Smooth muscle cell (in vitro differentiated cells): ENCODE data around the gene ZNF503. TPM values are rescaled to one million over a fixed set of nuclear protein-coding genes. Genes with fewer than 3 reads are reported as not detected.

Source experiments
- DNase-seq: peaks from one replicate; lab custom pipeline; 2025; ENCODE audit not compliant: unreplicated experiment; lab: John Stamatoyannopoulos, UW
- H2AFZ ChIP-seq: fragments of 200-600 bp; sonication (generic); 2 replicates; pipeline ENCODE4 v1.6.0; 2016; ENCODE audit warnings: antibody characterized with exemption, low read depth, mild to moderate bottlenecking
- H3F3A ChIP-seq: fragments of 200-600 bp; sonication (generic); 2 replicates; pipeline ENCODE4 v1.6.0; 2017; ENCODE audit warnings: antibody characterized with exemption, low read depth
- H3K27ac ChIP-seq: fragments of 200-600 bp; sonication (generic); 2 replicates; pipeline ENCODE4 v1.5.1; 2016; ENCODE audit warnings: low read depth, mild to moderate bottlenecking
- H3K27me3 ChIP-seq: fragments of 200-600 bp; sonication (generic); 2 replicates; pipeline ENCODE4 v1.6.1; 2016; ENCODE audit warnings: low read depth, mild to moderate bottlenecking
- H3K36me3 ChIP-seq: fragments of 200-600 bp; sonication (generic); 2 replicates; pipeline ENCODE4 v1.5.1; 2016; ENCODE audit warnings: low read depth
- H3K4me1 ChIP-seq: fragments of 200-600 bp; sonication (generic); 2 replicates; pipeline ENCODE4 v1.5.1; 2016; ENCODE audit warnings: low read depth
- H3K4me2 ChIP-seq: fragments of 200-600 bp; sonication (generic); 2 replicates; pipeline ENCODE4 v1.6.0; 2016; ENCODE audit warnings: mild to moderate bottlenecking
- H3K4me3 ChIP-seq: fragments of 200-600 bp; sonication (generic); 2 replicates; pipeline ENCODE4 v1.5.1; 2016; ENCODE audit warnings: mild to moderate bottlenecking
- H3K79me2 ChIP-seq: fragments of 200-600 bp; sonication (generic); 2 replicates; pipeline ENCODE4 v1.6.0; 2016; ENCODE audit warnings: low read depth, mild to moderate bottlenecking
- H3K9ac ChIP-seq: fragments of 200-600 bp; sonication (generic); 2 replicates; pipeline ENCODE4 v1.6.0; 2016; ENCODE audit warnings: low read depth
- H3K9me3 ChIP-seq: fragments of 200-600 bp; sonication (generic); replicated peaks from 2 replicates; pipeline ENCODE4 v1.5.1; 2016; ENCODE audit warnings: low read depth
- H4K20me1 ChIP-seq: fragments of 200-600 bp; sonication (generic); 2 replicates; pipeline ENCODE4 v1.6.0; 2016; ENCODE audit warnings: low read depth
- WGBS: methylation state at CpG from one replicate; pipeline ENCODE4 v1.1.7; 2016; ENCODE audit warnings: low lambda C conversion rate; 5-methylcytosine and 5-hydroxymethylcytosine counted together
- polyA plus RNA-seq: library from polyadenylated mRNA; unstranded; fragments of >200 nt; fragmentation: Nextera tagmentation; extraction: Ambion mirVana; gene quantifications from 2 replicates; pipeline ENCODE4 v1.2.1, GENCODE V29; 2016
- total RNA-seq: library from RNA; depleted of rRNA; stranded (reverse); fragments of >200 nt; gene quantifications from 2 replicates; pipeline ENCODE4 v1.2.3, GENCODE V29; 2014
- TF ChIP-seq, protein P1 (sequence below): fragments of 200-600 bp; sonication (generic); IDR thresholded peaks from 2 replicates; pipeline ENCODE4 v1.5.1; 2017; ENCODE audit warnings: borderline replicate concordance, mild to moderate bottlenecking, antibody characterized with exemption; ENCODE audit not compliant: insufficient read depth, poor library complexity, severe bottlenecking

The ZNF503 gene
- total and polyA plus RNA-seq, 2 experiments from 2014 or later = 6.8 to 11.8 TPM

DNA sequence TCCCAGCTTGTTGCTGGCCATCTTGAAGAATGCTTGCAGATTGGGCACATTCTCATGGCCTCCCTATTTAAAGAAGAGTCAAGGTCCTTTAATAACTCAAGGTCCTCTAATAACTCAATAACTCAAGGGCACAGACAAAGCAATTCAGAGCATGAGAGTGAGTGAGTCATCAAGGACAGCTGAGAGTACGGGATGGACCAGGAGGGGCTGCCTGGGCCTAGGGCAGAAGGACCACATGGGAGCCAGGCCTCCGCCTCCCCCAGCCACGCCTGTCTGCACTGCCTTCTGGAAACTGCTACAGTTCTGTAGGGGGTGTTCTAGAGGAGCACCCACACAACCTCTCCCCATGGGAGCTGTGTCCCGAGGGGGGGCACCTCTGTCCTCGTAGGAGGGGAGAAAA is 48.9 kb downstream of the ZNF503 start:
- WGBS = 77% methylated on average over 5 of the region's 5 CpGs
- Histone ChIP-seq H3K4me1 (no peaks in the 10 kb centered on the region), H3K9me3 (no peaks in the 10 kb centered on the region), H4K20me1 (no peaks in the 10 kb centered on the region), H3K36me3 (no peaks in the 10 kb centered on the region), H3K4me3 (no peak overlapping the region), H3K27me3 (no peaks in the 10 kb centered on the region), H3F3A (no peaks in the 10 kb centered on the region), H3K9ac (no peak overlapping the region), H3K4me2 (no peak overlapping the region), H3K79me2 (no peaks in the 10 kb centered on the region), H2AFZ (no peak overlapping the region), H3K27ac (no peak overlapping the region)
- DNase-seq = no peak
- TF ChIP-seq, protein P1, sequence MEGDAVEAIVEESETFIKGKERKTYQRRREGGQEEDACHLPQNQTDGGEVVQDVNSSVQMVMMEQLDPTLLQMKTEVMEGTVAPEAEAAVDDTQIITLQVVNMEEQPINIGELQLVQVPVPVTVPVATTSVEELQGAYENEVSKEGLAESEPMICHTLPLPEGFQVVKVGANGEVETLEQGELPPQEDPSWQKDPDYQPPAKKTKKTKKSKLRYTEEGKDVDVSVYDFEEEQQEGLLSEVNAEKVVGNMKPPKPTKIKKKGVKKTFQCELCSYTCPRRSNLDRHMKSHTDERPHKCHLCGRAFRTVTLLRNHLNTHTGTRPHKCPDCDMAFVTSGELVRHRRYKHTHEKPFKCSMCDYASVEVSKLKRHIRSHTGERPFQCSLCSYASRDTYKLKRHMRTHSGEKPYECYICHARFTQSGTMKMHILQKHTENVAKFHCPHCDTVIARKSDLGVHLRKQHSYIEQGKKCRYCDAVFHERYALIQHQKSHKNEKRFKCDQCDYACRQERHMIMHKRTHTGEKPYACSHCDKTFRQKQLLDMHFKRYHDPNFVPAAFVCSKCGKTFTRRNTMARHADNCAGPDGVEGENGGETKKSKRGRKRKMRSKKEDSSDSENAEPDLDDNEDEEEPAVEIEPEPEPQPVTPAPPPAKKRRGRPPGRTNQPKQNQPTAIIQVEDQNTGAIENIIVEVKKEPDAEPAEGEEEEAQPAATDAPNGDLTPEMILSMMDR = no peak

DNA sequence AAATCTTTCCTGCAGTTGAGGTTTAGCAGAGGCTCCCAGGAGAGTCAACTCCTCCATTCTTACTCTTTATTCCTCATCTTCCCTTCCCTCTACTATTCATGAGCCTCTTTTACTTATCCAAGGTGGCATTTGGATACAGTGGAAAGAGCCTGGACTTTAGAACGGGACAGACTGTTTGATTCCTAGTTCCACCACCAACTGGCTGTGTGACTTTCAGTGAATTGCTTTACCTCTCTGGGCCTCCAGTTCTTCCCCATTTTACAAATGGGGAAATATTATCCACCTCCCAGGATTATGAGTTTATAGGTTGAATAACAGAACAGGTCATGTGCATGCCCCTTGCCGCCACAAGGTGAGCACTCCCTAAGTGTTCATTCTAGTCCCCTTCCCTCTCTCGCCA is 49.9 kb downstream of the ZNF503 start:
- TF ChIP-seq, protein P1 = no peak
- no peak overlapping the region for H3K27ac ChIP-seq
- H3F3A ChIP-seq = no peaks in the 10 kb centered on the region
- H3K79me2 ChIP-seq = no peaks in the 10 kb centered on the region
- H3K4me1 ChIP-seq = no peaks in the 10 kb centered on the region
- no peak overlapping the region for H3K4me3 ChIP-seq
- no peaks in the 10 kb centered on the region for H3K36me3 ChIP-seq
- H2AFZ ChIP-seq = no peak overlapping the region
- no peak for DNase-seq
- no peak overlapping the region for H3K9ac ChIP-seq
- no peak overlapping the region for H3K4me2 ChIP-seq
- no peaks in the 10 kb centered on the region for H3K9me3 ChIP-seq
- 99% methylated on average over 3 of the region's 3 CpGs for WGBS
- no peaks in the 10 kb centered on the region for H3K27me3 ChIP-seq
- H4K20me1 ChIP-seq = no peaks in the 10 kb centered on the region

DNA sequence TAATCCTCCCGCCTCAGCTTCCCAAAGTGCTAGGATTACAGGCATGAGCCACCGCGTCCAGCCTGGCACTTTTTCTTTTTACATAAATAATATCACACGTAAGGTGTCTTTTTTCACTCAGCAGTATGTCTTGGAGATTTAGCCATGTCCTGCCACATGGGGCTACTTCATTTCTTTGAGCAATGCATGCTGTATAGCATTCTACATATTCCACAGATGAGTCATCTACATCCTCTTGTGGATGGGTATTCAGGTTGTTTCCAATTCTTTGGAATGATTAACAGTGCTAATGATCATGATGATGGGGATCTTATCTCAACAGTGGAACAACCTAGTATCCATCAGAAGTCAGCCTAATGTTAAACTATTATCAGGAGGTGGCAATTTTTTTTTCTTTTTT is 50.8 kb downstream of the ZNF503 start:
- no peaks in the 10 kb centered on the region for H3K79me2 ChIP-seq
- DNase-seq = no peak
- WGBS = 79% methylated on average over 4 of the region's 4 CpGs
- no peak overlapping the region for H3K4me3 ChIP-seq
- H3K36me3 ChIP-seq = no peaks in the 10 kb centered on the region
- H3K9me3 ChIP-seq = no peaks in the 10 kb centered on the region
- no peak overlapping the region for H3K4me2 ChIP-seq
- no peak overlapping the region for H2AFZ ChIP-seq
- H3K27ac ChIP-seq = no peak overlapping the region
- H3F3A ChIP-seq = no peaks in the 10 kb centered on the region
- H4K20me1 ChIP-seq = no peaks in the 10 kb centered on the region
- no peak overlapping the region for H3K9ac ChIP-seq
- no peaks in the 10 kb centered on the region for H3K27me3 ChIP-seq
- no peaks in the 10 kb centered on the region for H3K4me1 ChIP-seq
- TF ChIP-seq, protein P1 = no peak

Other genes starting within 250 kb of the ZNF503 start
- gene VDAC2, start 191.0 kb downstream of the ZNF503 start, total RNA-seq = 183 and 189 TPM in 2 replicates
- gene VDAC2, start 191.0 kb downstream of the ZNF503 start, polyA plus RNA-seq = 207 and 237 TPM in 2 replicates
- gene COMTD1, start 165.8 kb downstream of the ZNF503 start, total RNA-seq = 9.8 and 18.7 TPM in 2 replicates
- 8.4 and 9.4 TPM in 2 replicates for gene COMTD1, start 165.8 kb downstream of the ZNF503 start, polyA plus RNA-seq
- gene LRMDA, start 29.9 kb upstream of the ZNF503 start, total RNA-seq = 1.5 and 87.4 TPM in 2 replicates
- 1.6 and 2.0 TPM in 2 replicates for gene LRMDA, start 29.9 kb upstream of the ZNF503 start, polyA plus RNA-seq